Activated T-helper 1 cell treated with anti-CD3 and anti-CD28 coated beads, Interleukin-12 subunit alpha, Interleukin-12 subunit beta, Interleukin-2, Interleukin-4 antibody, amounts not matched to agents 30 ng/mL and 10 ng/mL and 1 ng/mL, durations not matched to agents 14 hours and 24 hours and 36 hours (primary cell): Measurements from ENCODE around the gene NELL1. TPM values are rescaled to one million over a fixed set of nuclear protein-coding genes. Genes with fewer than 3 reads are reported as not detected.

Experiments used
- DNase-seq: peaks from one replicate; pipeline ENCODE4 v3.0.0; 2021; ENCODE audit warnings: low spot score
- H3K27ac Mint-ChIP-seq: one replicate; pipeline ENCODE4 v1.8.0; 2021; ENCODE audit warnings: mild to moderate bottlenecking, mixed read lengths
- H3K27me3 Mint-ChIP-seq: one replicate; pipeline ENCODE4 v1.8.0; 2022; ENCODE audit warnings: mild to moderate bottlenecking, moderate library complexity, mixed read lengths; ENCODE audit not compliant: insufficient read depth
- H3K36me3 Mint-ChIP-seq: one replicate; pipeline ENCODE4 v1.8.0; 2021; ENCODE audit warnings: low read depth, mixed read lengths
- H3K4me1 Mint-ChIP-seq: one replicate; pipeline ENCODE4 v1.8.0; 2021; ENCODE audit warnings: low read depth, mixed read lengths
- H3K4me3 Mint-ChIP-seq: one replicate; pipeline ENCODE4 v1.8.0; 2021; ENCODE audit warnings: mild to moderate bottlenecking, moderate library complexity, mixed read lengths
- H3K9me3 Mint-ChIP-seq: one replicate; pipeline ENCODE4 v1.8.0; 2021; ENCODE audit warnings: mixed read lengths
- intact Hi-C: fragments of 100-400 bp; cut with micrococcal nuclease; formaldehyde crosslinking; loops from one replicate; pipeline ENCODE4 v1.15.1; 2024
- total RNA-seq: library from RNA; stranded (reverse); gene quantifications from 2 replicates; pipeline ENCODE4 v1.2.3, GENCODE V29; 2022

NELL1 gene
- total RNA-seq, 1 donor from 2014 or later, result not detected

DNA sequence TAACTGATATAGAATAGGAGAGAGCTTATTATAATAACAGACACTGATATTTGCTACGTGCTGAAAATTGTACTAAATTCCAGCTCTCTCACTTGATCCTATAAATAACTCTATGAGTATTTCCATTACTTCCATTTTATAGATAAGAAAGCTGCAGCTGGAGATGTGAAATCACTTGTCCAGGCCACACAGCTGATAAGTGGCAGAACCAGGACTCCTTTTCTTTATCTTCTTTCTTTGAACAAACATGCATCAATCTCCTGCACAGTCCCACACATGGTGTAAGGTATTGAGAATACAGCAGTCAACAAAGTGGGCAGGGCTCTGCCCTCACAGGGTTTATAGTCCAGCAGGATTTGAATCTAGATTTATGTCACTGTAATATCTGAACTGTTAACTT, 652.1 kb downstream of the NELL1 start:
- DNase-seq, result no peak
- H3K4me3 Mint-ChIP-seq, result no peak overlapping the region
- H3K36me3 Mint-ChIP-seq, result no peaks in the 10 kb centered on the region
- intact Hi-C loops, result no loop called here
- H3K9me3 Mint-ChIP-seq, result peaks cover 3% of the 10 kb centered on the region
- no peaks in the 10 kb centered on the region for H3K4me1 Mint-ChIP-seq
- no peaks in the 10 kb centered on the region for H3K27me3 Mint-ChIP-seq
- H3K27ac Mint-ChIP-seq, result no peak overlapping the region

DNA sequence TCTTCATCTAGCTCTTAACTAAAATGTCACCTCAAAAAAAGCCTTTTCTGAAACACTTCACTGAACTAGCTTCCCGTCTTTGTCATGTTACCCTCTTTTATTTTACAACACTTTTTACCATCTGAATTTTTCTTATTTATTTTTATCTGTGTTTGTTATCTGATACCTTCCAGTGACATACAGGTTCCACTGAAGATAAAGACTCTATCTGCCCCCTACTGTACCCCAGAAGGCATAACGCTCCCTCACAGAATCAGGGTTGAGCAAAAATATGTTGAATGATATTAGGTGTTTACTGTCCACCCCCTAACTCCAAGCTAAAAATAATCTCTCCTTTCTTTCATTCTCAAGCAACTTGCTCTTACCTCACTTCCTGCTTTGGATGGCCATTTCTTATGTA, 654.2 kb downstream of the NELL1 start:
- no peak for DNase-seq
- Mint-ChIP-seq H3K4me3 (no peak overlapping the region), H3K4me1 (no peaks in the 10 kb centered on the region), H3K9me3 (peaks cover 7% of the 10 kb centered on the region), H3K27ac (no peak overlapping the region), H3K36me3 (no peaks in the 10 kb centered on the region), H3K27me3 (no peaks in the 10 kb centered on the region)
- intact Hi-C loops, result no loop called here

DNA sequence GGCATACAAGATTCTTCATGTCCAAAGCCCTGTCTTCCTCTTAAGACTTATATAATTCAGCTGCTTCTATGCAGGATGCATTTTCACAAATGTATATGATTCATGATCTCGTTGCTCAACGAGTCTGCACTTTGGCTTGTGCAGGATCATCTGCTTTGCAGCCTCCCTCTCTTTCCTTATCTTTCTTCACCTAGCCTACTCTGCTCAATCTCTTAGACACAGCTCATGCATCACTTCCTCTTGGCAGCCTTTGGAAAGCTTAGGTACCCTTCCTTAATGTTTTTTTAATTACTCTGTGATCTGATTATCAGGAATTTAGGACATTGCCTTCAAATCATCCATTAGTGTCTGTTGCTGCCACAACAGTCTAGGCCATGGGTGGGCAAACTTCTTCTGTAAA, 673.8 kb downstream of the NELL1 start:
- Mint-ChIP-seq H3K27ac (no peak overlapping the region), H3K36me3 (no peaks in the 10 kb centered on the region), H3K9me3 (peaks cover 3% of the 10 kb centered on the region), H3K27me3 (no peaks in the 10 kb centered on the region), H3K4me1 (no peaks in the 10 kb centered on the region), H3K4me3 (no peak overlapping the region)
- no peak for DNase-seq
- intact Hi-C loops, result no loop called here

DNA sequence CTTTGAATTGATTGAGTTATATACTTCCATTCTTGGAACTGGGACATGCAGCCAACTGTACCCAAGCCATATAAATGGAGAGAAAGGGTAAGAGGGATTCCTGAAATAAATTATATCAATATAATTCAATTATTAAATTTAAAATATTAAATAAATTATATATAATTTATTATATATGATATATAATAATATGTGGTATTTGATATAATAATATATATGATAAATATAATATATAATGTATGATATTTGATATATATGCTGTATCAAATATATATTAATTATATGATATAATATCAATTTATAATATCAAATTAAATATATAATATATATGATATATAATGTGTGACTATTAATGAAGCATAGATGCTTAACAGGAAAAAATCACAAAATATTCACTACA, 677.0 kb downstream of the NELL1 start:
- no peak overlapping the region for H3K27ac Mint-ChIP-seq
- no peaks in the 10 kb centered on the region for H3K4me1 Mint-ChIP-seq
- no peak overlapping the region for H3K4me3 Mint-ChIP-seq
- H3K36me3 Mint-ChIP-seq, result no peaks in the 10 kb centered on the region
- H3K9me3 Mint-ChIP-seq, result peaks cover 8% of the 10 kb centered on the region
- no peaks in the 10 kb centered on the region for H3K27me3 Mint-ChIP-seq
- intact Hi-C loops, result no loop called here
- DNase-seq, result no peak

DNA sequence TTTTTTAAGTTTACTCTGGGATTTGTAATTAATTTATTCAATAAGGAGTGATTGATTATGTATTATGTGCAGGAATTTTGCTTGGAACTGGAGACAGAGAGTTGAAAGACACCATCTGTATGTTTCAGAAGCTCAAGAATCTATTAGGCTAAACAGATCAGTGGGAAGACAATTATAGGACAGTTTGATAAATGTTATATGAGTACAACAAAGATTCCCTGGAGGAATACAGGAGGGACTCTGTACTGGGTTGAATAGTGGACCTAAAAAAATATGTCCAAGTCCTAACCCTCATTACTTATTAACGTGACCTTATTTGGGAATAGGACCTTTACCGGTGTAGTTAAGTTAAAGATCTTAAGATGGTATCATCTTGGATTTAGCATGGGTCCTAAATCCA, 681.2 kb downstream of the NELL1 start:
- peaks cover 8% of the 10 kb centered on the region for H3K9me3 Mint-ChIP-seq
- H3K36me3 Mint-ChIP-seq, result no peaks in the 10 kb centered on the region
- intact Hi-C loops, result no loop called here
- H3K27me3 Mint-ChIP-seq, result no peaks in the 10 kb centered on the region
- H3K4me1 Mint-ChIP-seq, result no peaks in the 10 kb centered on the region
- H3K4me3 Mint-ChIP-seq, result no peak overlapping the region
- no peak overlapping the region for H3K27ac Mint-ChIP-seq
- DNase-seq, result no peak

DNA sequence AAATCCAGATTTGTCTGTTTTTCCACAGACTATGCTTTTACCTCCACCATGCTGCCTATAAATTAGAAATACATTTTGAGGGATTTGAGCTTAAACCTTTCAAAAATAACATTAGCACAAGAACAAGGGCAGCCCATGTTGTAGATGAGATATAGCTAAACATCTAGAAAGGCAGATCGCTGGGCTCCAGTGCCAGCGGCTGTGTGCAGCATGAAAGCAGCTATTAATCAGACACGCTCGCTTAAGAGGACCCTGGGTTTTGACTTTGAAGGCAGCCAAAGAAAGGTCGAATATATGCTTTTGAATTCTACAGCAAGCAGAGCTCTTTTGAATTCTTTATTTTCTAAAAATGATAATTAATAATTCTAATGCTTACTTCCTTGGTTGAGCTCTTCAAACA, 684.0 kb downstream of the NELL1 start:
- Mint-ChIP-seq H3K27ac (no peak overlapping the region), H3K4me3 (no peak overlapping the region), H3K27me3 (no peaks in the 10 kb centered on the region), H3K36me3 (no peaks in the 10 kb centered on the region), H3K9me3 (peaks cover 13% of the 10 kb centered on the region), H3K4me1 (no peaks in the 10 kb centered on the region)
- DNase-seq, result no peak
- intact Hi-C loops, result no loop called here

DNA sequence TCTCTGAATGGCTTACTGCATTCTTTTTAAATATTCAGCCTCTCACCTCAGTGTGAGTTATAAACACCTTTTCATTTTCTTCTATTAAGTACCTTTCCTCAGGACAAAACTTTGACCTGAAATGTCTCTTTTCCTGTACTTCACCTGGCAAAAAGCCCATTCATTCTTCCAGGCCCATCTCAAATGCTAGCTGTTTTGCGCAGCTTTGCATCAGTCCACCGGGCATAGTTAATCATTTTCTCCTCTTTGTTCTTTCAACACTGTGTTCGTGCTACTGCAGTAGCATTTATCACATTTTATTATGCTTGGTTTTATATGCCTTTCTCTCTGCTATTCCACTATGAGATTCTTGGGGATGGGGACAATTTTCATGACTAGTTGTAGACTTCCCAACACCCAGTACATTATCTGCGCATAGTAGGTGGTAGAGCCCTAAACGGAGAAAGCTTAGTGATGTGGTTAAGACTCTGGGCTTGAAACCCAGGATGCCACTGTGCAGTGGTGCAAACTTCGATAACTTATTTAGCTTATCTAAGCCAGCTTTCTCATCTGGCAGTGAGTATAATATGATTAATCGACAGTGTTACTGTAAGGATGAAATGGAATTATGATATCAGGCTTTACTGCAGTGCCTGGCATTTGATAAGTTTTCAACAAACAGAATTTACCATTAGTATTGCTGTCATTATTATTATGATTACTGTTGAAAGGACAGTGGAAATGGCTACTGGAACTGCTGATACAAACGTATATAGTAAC, 695.7 kb downstream of the NELL1 start:
- intact Hi-C loops, result no loop called here
- no peak for DNase-seq
- no peak overlapping the region for H3K4me3 Mint-ChIP-seq
- no peaks in the 10 kb centered on the region for H3K36me3 Mint-ChIP-seq
- H3K9me3 Mint-ChIP-seq, result peaks cover 6% of the 10 kb centered on the region
- no peak overlapping the region for H3K27ac Mint-ChIP-seq
- no peaks in the 10 kb centered on the region for H3K27me3 Mint-ChIP-seq
- H3K4me1 Mint-ChIP-seq, result no peaks in the 10 kb centered on the region

DNA sequence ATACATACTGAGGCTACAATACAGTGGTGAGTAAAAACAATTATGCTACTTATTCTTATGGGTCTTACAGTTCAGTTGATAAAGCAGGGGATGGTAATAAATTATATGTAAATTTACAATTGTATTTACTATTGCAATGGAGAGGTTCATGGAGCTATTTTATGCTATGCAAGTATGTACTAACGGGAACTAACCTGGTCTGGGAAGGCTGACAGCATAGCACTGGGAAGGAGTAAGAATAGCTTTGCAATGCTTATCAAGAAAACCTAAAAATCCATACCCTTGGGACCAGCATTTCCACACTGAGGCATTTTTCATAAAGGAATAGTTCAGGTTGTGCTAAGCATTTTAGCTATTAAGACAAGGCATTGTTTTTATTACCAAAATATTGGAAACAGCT, 700.6 kb downstream of the NELL1 start:
- H3K36me3 Mint-ChIP-seq, result no peaks in the 10 kb centered on the region
- no peaks in the 10 kb centered on the region for H3K27me3 Mint-ChIP-seq
- intact Hi-C loops, result no loop called here
- H3K4me1 Mint-ChIP-seq, result no peaks in the 10 kb centered on the region
- no peak for DNase-seq
- no peaks in the 10 kb centered on the region for H3K9me3 Mint-ChIP-seq
- no peak overlapping the region for H3K27ac Mint-ChIP-seq
- no peak overlapping the region for H3K4me3 Mint-ChIP-seq

DNA sequence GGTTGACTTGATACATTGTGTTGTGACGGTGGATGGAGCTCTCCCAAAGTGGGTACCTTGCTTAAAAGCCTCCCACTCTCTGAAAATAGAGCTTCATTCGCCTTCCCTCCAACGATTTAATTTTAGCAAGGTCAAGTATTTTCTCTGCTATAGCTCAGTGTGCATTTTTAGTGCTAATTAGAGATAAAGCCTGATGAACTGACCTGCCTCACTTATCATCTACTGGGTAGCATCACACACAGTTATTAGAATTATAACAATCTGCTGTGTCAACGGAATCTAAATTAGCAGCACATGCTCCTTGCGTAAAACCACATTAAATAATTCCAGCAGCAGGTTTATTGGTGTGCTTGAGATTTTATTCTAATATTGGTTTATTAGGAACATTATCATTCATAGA, 701.7 kb downstream of the NELL1 start:
- Mint-ChIP-seq H3K36me3 (no peaks in the 10 kb centered on the region), H3K9me3 (no peaks in the 10 kb centered on the region), H3K27me3 (no peaks in the 10 kb centered on the region), H3K27ac (no peak overlapping the region), H3K4me3 (no peak overlapping the region), H3K4me1 (no peaks in the 10 kb centered on the region)
- intact Hi-C loops, result no loop called here
- DNase-seq, result no peak

DNA sequence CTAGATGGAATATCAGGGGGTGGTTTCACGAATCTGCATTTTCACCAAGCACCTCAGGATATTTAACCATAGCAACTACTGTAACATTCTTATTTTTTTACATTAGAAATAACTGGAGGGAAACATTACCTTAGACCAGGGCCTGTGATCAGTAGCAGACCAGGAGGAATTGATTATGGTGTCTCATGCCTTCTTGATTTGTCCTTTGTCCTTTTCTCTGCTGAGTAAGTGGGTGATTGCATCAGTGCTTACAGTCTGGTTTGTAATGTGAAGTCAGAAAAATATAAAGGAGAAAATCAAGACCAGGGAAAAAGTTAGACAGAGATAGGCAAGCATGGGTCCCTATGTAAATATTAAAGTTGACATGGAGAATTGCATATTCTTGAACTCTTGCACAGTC, 703.3 kb downstream of the NELL1 start:
- intact Hi-C loops, result no loop called here
- no peak for DNase-seq
- Mint-ChIP-seq H3K4me3 (no peak overlapping the region), H3K9me3 (no peaks in the 10 kb centered on the region), H3K27ac (no peak overlapping the region), H3K36me3 (no peaks in the 10 kb centered on the region), H3K27me3 (no peaks in the 10 kb centered on the region), H3K4me1 (no peaks in the 10 kb centered on the region)

DNA sequence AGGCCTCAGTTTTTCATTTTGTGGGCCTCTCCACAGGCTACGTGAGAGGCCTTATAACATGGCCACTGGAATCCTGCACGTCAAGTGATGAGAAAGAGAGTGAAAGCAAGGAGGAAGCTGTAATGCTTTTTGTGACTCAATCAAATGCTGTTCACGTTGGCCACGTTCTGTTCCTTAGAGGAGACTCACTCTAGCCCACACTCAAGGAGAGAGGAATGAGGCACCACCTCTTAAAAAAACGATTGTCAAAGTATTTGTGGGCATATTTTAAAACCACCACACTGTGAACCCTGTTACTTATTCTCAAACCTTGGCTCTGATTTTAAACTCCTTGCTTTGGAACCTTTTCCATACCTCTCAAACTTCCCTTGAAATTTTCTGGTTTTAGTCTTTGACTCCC, 705.0 kb downstream of the NELL1 start:
- H3K27me3 Mint-ChIP-seq, result no peaks in the 10 kb centered on the region
- no peaks in the 10 kb centered on the region for H3K9me3 Mint-ChIP-seq
- no peak for DNase-seq
- H3K36me3 Mint-ChIP-seq, result no peaks in the 10 kb centered on the region
- H3K27ac Mint-ChIP-seq, result no peak overlapping the region
- intact Hi-C loops, result no loop called here
- no peaks in the 10 kb centered on the region for H3K4me1 Mint-ChIP-seq
- H3K4me3 Mint-ChIP-seq, result no peak overlapping the region

DNA sequence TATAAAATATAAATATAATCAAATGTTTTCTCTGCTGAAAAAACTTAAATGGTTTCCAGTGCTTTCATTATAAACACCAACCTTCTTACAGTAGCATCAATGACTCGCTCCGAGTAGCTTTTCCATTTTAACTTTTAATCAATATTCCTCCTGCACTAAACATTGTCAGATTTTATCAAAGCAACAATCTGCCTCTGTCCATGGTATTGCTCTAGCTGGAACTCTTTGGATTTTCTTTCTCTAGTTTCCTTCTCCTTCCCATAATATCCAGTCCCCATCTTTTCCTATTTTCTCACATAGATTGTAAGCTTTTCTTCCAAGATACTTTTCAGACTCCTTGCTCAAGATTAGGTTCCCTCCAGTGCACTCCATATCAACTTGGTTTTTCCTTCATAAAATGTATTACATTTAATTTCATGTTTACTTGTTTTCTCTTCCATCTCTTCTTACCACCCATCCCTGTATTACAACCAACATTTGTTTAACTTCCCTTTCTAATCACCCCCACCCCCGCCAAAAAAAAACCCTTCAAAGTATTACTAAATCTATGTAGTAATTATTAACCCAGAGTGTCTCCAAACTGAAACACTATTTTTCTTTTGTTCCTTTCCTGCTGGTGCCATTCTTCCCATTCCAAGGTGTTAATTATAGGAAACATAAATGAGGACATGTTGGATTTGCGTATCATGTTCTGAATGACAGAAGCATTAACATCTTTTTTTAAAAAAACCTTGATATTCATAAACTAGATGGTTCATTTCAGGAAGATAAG, 716.5 kb downstream of the NELL1 start:
- no peak for DNase-seq
- Mint-ChIP-seq H3K4me1 (no peaks in the 10 kb centered on the region), H3K4me3 (no peak overlapping the region), H3K9me3 (peaks cover 7% of the 10 kb centered on the region), H3K36me3 (no peaks in the 10 kb centered on the region), H3K27ac (no peak overlapping the region), H3K27me3 (no peaks in the 10 kb centered on the region)
- intact Hi-C loops, result no loop called here

DNA sequence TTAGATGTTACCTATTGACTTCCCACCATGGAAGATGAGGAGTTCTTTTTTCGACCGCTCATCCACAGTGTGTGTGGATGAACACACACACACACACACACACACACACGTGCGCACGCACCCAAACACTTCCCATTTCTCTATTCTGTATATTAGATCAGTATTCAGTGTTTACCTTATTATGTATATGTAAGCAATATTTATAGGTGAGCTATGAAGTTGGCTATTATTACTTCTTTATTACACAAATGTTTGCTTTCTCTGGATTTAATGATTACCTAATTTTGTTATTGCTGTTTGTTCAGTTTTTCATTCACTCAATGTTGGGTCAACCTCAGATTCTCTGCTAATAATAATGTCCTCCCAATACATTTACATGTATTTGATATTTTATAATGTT, 721.0 kb downstream of the NELL1 start:
- Mint-ChIP-seq H3K4me1 (no peaks in the 10 kb centered on the region), H3K27ac (no peak overlapping the region), H3K27me3 (no peaks in the 10 kb centered on the region), H3K36me3 (no peaks in the 10 kb centered on the region), H3K4me3 (no peak overlapping the region), H3K9me3 (peaks cover under 1% of the 10 kb centered on the region)
- no peak for DNase-seq
- intact Hi-C loops, result no loop called here
